ENCODE measurements around the gene ZNF865.
"Not testable (repeated sequence)": the region's sequence is repeated elsewhere in the genome, so short reads cannot be mapped to it uniquely, and the experiment has no call there.

The ZNF865 gene

GRCh38 chr19:55605637-55606470 is at the start of gene ZNF865:
Gene ZNF865 (plus strand): TSS chr19:55605647. CDS start chr19:55613619, 7,972 bp downstream.
- Mint-ChIP-seq H3K27ac (peak within 1 kb of the TSS; percentile 98), H3K9me3 (peaks cover 6% of the 10 kb centered on the region), H3K27me3 (ENCODE audit: low read depth, poor library complexity) (no peaks in the 10 kb centered on the region), H3K4me1 (peaks cover 54% of the 10 kb centered on the region), H3K36me3 (ENCODE audit: low read depth) (peaks cover 46% of the 10 kb centered on the region), H3K4me3 (peak within 1 kb of the TSS; percentile 95)
- TF ChIP-seq, protein P1, sequence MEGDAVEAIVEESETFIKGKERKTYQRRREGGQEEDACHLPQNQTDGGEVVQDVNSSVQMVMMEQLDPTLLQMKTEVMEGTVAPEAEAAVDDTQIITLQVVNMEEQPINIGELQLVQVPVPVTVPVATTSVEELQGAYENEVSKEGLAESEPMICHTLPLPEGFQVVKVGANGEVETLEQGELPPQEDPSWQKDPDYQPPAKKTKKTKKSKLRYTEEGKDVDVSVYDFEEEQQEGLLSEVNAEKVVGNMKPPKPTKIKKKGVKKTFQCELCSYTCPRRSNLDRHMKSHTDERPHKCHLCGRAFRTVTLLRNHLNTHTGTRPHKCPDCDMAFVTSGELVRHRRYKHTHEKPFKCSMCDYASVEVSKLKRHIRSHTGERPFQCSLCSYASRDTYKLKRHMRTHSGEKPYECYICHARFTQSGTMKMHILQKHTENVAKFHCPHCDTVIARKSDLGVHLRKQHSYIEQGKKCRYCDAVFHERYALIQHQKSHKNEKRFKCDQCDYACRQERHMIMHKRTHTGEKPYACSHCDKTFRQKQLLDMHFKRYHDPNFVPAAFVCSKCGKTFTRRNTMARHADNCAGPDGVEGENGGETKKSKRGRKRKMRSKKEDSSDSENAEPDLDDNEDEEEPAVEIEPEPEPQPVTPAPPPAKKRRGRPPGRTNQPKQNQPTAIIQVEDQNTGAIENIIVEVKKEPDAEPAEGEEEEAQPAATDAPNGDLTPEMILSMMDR (IDR thresholded peaks at IDR 0.05), result peak; percentile 65
- peak; percentile 79 for DNase-seq

DNA sequence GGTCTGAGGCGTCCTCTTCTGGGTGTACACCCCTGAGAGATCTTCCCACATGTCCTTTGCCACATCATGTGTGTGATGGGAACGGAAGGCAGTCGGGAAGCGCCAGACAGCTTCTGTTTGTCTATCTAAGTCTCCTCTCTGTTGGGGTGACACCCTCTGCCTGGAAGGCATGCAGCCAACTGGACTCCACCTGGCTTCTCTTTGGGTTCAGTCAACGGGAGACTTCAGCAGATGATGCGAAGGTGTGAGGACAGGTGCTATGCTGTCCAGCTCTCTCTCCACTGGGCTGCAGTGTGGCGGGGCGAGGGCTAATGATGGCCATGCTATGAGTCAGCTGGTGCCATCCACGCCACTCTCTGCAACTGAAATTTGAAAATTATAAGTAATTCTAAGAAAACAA is 45.8 kb upstream of the ZNF865 start:
- H3K36me3 Mint-ChIP-seq (ENCODE audit: low read depth), result no peaks in the 10 kb centered on the region
- H3K4me1 Mint-ChIP-seq, result peaks cover 51% of the 10 kb centered on the region
- H3K27me3 Mint-ChIP-seq (ENCODE audit: low read depth, poor library complexity), result peaks cover 25% of the 10 kb centered on the region
- no peak for DNase-seq
- no peak overlapping the region for H3K27ac Mint-ChIP-seq
- TF ChIP-seq, protein P1 (IDR thresholded peaks at IDR 0.05), result no peak
- no peaks in the 10 kb centered on the region for H3K9me3 Mint-ChIP-seq
- H3K4me3 Mint-ChIP-seq, result no peak overlapping the region

DNA sequence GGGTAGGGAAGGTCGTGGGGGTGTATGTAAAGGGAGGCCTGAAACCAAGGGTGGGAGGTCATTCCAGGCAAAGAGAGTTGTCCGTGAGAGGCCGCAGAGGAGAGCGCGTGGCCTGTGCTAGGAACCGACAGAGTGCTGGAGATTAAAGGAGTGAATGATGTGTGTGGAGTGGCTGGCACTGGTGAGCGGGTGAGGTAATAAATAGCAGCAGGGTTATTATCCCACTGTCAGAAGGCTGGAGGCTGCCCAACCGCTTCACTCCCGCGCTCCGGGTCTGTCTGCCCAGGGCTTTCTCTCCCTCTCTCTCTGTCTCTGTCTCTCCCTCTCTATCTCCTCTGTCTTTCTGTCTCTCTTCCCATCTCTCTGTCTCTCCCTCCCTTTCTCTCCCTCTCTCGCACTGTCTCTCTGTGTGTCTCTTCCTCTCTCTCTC is 42.2 kb upstream of the ZNF865 start:
- peak overlapping the region; percentile 70 for H3K4me3 Mint-ChIP-seq
- no peaks in the 10 kb centered on the region for H3K9me3 Mint-ChIP-seq
- peak overlapping the region; percentile 96 for H3K27ac Mint-ChIP-seq
- H3K4me1 Mint-ChIP-seq, result peaks cover 41% of the 10 kb centered on the region
- peaks cover 23% of the 10 kb centered on the region for H3K27me3 Mint-ChIP-seq (ENCODE audit: low read depth, poor library complexity)
- DNase-seq, result no peak
- H3K36me3 Mint-ChIP-seq (ENCODE audit: low read depth), result no peaks in the 10 kb centered on the region
- TF ChIP-seq, protein P1 (IDR thresholded peaks at IDR 0.05), result no peak

DNA sequence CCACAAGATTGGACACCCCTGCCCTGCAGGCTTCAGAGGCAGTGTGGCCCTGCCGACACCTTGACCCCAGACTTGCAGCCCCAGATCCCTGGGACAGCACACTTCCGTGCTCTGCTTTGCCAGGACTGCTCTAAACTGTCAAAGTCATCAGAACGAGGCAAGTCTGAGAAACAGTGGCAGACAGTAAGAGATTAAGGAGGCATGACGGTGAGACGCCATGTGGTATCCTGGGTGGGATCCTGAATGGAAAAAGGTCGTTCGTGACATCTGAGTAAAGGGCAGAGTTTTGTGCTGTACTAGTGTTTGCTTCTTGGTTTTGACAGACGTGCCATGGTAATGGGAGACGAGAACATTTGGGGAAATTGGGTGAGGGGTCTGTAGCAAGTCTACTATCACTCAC is 38.6 kb upstream of the ZNF865 start:
- H3K27ac Mint-ChIP-seq, result peak overlapping the region; percentile 57
- no peak for DNase-seq
- no peak overlapping the region for H3K4me3 Mint-ChIP-seq
- no peaks in the 10 kb centered on the region for H3K36me3 Mint-ChIP-seq (ENCODE audit: low read depth)
- peaks cover 29% of the 10 kb centered on the region for H3K4me1 Mint-ChIP-seq
- H3K27me3 Mint-ChIP-seq (ENCODE audit: low read depth, poor library complexity), result peaks cover 12% of the 10 kb centered on the region
- no peaks in the 10 kb centered on the region for H3K9me3 Mint-ChIP-seq
- TF ChIP-seq, protein P1 (IDR thresholded peaks at IDR 0.05), result no peak

DNA sequence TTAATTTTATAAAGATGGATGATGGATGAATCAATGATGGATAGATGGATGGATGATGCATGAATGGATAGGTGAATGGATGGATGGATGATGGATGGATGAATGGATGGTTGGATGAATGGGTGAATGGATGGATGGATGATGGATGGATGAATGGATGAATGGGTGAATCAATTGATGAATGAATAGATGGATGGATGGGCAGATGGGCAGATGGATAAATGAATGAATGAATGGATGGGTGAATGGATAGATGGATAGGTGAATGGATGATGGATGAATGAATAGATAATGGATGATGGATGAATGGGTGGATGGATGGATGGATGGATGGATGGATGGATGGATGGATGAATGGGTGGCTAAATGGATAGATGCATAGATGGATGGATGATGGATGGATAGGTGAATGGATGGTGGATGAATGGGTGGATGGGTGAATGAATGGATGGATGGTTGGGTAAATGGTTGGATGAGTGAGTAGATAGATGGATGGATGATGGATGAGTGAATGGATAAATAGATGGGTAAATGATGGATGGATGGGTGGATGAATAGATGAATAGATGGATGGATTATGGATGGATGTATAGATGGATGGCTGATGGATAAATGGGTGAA is 37.6 kb upstream of the ZNF865 start:
- peaks cover 36% of the 10 kb centered on the region for H3K4me1 Mint-ChIP-seq
- no peak overlapping the region for H3K4me3 Mint-ChIP-seq
- H3K9me3 Mint-ChIP-seq, result no peaks in the 10 kb centered on the region
- TF ChIP-seq, protein P1 (IDR thresholded peaks at IDR 0.05), result no peak
- no peaks in the 10 kb centered on the region for H3K36me3 Mint-ChIP-seq (ENCODE audit: low read depth)
- DNase-seq, result no peak
- H3K27ac Mint-ChIP-seq, result no peak overlapping the region
- H3K27me3 Mint-ChIP-seq (ENCODE audit: low read depth, poor library complexity), result peaks cover 17% of the 10 kb centered on the region

- Mint-ChIP-seq H3K27me3 (ENCODE audit: low read depth, poor library complexity) (peaks cover 18% of the 10 kb centered on the region), H3K4me1 (peaks cover 22% of the 10 kb centered on the region)
- H3K36me3 Mint-ChIP-seq (ENCODE audit: low read depth); H3K27ac Mint-ChIP-seq; H3K9me3 Mint-ChIP-seq; H3K4me3 Mint-ChIP-seq; DNase-seq: not testable (repeated sequence)
Observed at GRCh38 chr19:55569477-55569876, 36.0 kb upstream of the ZNF865 start.

GRCh38 chr19:55573929-55574328 is 31.5 kb upstream of the ZNF865 start:
- H3K27ac Mint-ChIP-seq; H3K4me3 Mint-ChIP-seq; H3K9me3 Mint-ChIP-seq; H3K27me3 Mint-ChIP-seq (ENCODE audit: low read depth, poor library complexity); DNase-seq: not testable (repeated sequence)
- peaks cover 18% of the 10 kb centered on the region for H3K4me1 Mint-ChIP-seq
- peaks cover 29% of the 10 kb centered on the region for H3K36me3 Mint-ChIP-seq (ENCODE audit: low read depth)

Measured in nephron progenitor cell (in vitro differentiated cells).